Lower lobe of right lung (tissue), 2 donors: ENCODE results near the gene GNL2. TPM values are rescaled to one million over a fixed set of nuclear protein-coding genes. Genes with fewer than 3 reads are reported as not detected.
"Not testable (repeated sequence)": the region's sequence is repeated elsewhere in the genome, so short reads cannot be mapped to it uniquely, and the experiment has no call there.

Source experiments
- ATAC-seq, 2 donors: fragments of 200-7000 bp; cut with Tn5 transposase; one replicate each; pipeline ENCODE4 v1.9.1; 2020 to 2022; ENCODE audit warnings: mild to moderate bottlenecking in 2 of 2, moderate library complexity in 2 of 2
- DNase-seq: peaks from one replicate; pipeline ENCODE4 v3.0.0-alpha.2; 2020
- H3K27ac ChIP-seq: fragments of 200-600 bp; one replicate; pipeline ENCODE4 v1.8.0; 2022
- H3K27me3 ChIP-seq: fragments of 200-600 bp; one replicate; pipeline ENCODE4 v1.8.0; 2022; ENCODE audit warnings: low read depth
- H3K36me3 ChIP-seq: fragments of 200-600 bp; one replicate; pipeline ENCODE4 v1.8.0; 2022; ENCODE audit warnings: mild to moderate bottlenecking
- H3K4me1 ChIP-seq: fragments of 200-600 bp; one replicate; pipeline ENCODE4 v1.8.0; 2022
- H3K4me3 ChIP-seq: fragments of 200-600 bp; one replicate; pipeline ENCODE4 v1.8.0; 2022; ENCODE audit warnings: mild to moderate bottlenecking
- H3K9me3 ChIP-seq: fragments of 200-600 bp; one replicate; pipeline ENCODE4 v1.8.0; 2022
- CTCF ChIP-seq: fragments of 200-600 bp; IDR thresholded peaks from one replicate; pipeline ENCODE4 v1.8.0; 2022; ENCODE audit warnings: antibody characterized with exemption, mild to moderate bottlenecking
- intact Hi-C: fragments of 100-400 bp; cut with DNase I; formaldehyde crosslinking; loops from one replicate; pipeline ENCODE4 v1.11.0; 2022
- total RNA-seq: library from RNA; stranded (reverse); fragmentation: NEBNext Ultra II Directional; extraction: Animal tissue kit (Norgen Biotek cat#: 25700); gene quantifications from one replicate; pipeline ENCODE4 v1.2.1, GENCODE V29; 2021
- donor health status: DM: no; HTN: yes; CAD: no; lungs with severe emphysema.

GNL2 gene
- total RNA-seq, 1 donor from 2014 or later: 37.5 TPM

- TF ChIP-seq CTCF: no peak
- intact Hi-C loops: no loop called here
- Histone ChIP-seq H3K4me1 (peaks cover 6% of the 10 kb centered on the region), H3K9me3 (no peaks in the 10 kb centered on the region), H3K36me3 (no peaks in the 10 kb centered on the region), H3K27me3 (no peaks in the 10 kb centered on the region), H3K27ac (no peak overlapping the region), H3K4me3 (no peak overlapping the region)
- DNase-seq (no peak), ATAC-seq (no peak)
These were observed 76.1 kb downstream of the GNL2 start for GRCh38 chr1:37519613-37520012.

DNA sequence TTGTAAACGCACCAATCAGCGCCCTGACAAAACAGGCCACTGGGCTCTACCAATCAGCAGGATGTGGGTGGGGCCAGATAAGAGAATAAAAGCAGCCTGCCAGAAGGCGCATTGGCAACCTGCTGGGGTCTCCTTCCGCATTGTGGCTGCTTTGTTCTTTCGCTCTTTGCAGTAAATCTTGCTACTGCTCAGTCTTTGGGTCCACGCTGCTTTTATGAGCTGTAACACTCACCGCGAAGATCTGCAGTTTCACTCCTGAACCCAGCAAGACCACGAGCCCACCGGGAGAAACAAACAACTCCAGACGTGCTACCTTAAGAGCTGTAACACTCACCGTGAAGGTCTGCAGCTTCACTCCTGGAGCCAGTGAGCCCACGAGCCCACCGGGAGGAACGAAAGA, 76.8 kb downstream of the GNL2 start:
- H3K4me1 ChIP-seq, H3K27ac ChIP-seq, ATAC-seq, H3K4me3 ChIP-seq, intact Hi-C loops, H3K9me3 ChIP-seq, H3K36me3 ChIP-seq, DNase-seq, H3K27me3 ChIP-seq: not testable (repeated sequence)

DNA sequence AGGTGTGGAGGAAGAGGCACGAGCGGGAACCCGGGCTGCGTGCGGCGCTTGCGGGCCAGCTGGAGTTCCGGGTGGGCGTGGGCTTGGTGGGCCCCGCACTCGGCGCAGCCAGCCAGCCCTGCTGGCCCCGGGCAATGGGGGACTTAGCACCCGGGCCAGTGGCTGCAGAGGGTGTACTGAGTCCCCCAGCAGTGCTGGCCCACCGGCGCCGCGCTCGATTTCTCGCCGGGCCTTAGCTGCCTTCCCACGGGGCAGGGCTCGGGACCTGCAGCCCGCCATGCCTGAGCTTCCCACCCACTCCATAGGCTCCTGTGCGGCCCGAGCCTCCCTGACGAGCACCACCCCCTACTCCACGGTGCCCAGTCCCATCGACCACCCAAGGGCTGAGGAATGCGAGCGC, 77.5 kb downstream of the GNL2 start:
- H3K27me3 ChIP-seq, intact Hi-C loops, H3K9me3 ChIP-seq, H3K36me3 ChIP-seq, H3K27ac ChIP-seq, DNase-seq, ATAC-seq, H3K4me3 ChIP-seq: not testable (repeated sequence)
- H3K4me1 ChIP-seq: peaks cover 13% of the 10 kb centered on the region

- no peak for TF ChIP-seq CTCF
- H3K4me1 ChIP-seq: peaks cover 19% of the 10 kb centered on the region
- H3K27ac ChIP-seq: no peak overlapping the region
- peaks cover 7% of the 10 kb centered on the region for H3K36me3 ChIP-seq
- H3K4me3 ChIP-seq: no peak overlapping the region
- H3K9me3 ChIP-seq: no peaks in the 10 kb centered on the region
- no peak for DNase-seq
- intact Hi-C loops: no loop called here
- no peaks in the 10 kb centered on the region for H3K27me3 ChIP-seq
- ATAC-seq: no peak
These were observed 78.2 kb downstream of the GNL2 start for GRCh38 chr1:37517569-37517968.

Other genes starting within 250 kb of the GNL2 start
- 12.8 TPM for gene ZC3H12A, start 121.4 kb downstream of the GNL2 start, total RNA-seq
- 59.5 TPM for gene MEAF6, start 81.2 kb downstream of the GNL2 start, total RNA-seq
- 13.9 TPM for gene SNIP1, start 41.6 kb downstream of the GNL2 start, total RNA-seq
- gene DNALI1, start 39.0 kb downstream of the GNL2 start, total RNA-seq: 28.1 TPM
- gene RSPO1, start 39.0 kb upstream of the GNL2 start, total RNA-seq: 4.3 TPM
- 1.7 TPM for gene CDCA8, start 96.6 kb upstream of the GNL2 start, total RNA-seq
- 0.53 TPM for gene EPHA10, start 169.2 kb upstream of the GNL2 start, total RNA-seq
- 4.9 TPM for gene MANEAL, start 197.9 kb upstream of the GNL2 start, total RNA-seq
- gene C1orf122, start 211.9 kb upstream of the GNL2 start, total RNA-seq: 22.8 TPM
- 11.2 TPM for gene YRDC, start 212.3 kb upstream of the GNL2 start, total RNA-seq